T-helper 9 cell (primary cell): Measurements from ENCODE around the gene MBD2.
"Not testable (repeated sequence)": the region's sequence is repeated elsewhere in the genome, so short reads cannot be mapped to it uniquely, and the experiment has no call there.

Source experiments
- DNase-seq: peaks from one replicate; pipeline ENCODE4 v3.0.0-alpha.2; 2020

MBD2 gene

DNA sequence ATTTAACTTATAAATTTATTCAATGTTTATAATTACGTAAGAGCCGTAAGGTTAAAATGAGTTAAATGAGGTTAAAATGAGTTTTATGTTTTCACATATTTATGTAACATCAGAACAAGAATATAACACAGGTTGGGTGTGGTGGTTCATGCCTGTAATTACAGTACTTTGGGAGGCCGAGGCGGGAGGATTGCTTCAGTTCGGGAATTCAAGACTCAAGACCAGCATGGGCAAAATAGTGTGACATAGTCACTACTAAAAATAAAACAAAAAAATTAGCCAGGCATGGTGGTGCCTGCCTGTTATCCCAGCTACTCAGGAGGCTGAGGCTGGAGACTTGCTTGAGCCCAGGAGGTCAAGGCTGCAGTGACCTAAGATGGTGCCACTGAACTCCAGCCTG lies 9.3 kb upstream of the MBD2 start:
- no peak for DNase-seq

DNA sequence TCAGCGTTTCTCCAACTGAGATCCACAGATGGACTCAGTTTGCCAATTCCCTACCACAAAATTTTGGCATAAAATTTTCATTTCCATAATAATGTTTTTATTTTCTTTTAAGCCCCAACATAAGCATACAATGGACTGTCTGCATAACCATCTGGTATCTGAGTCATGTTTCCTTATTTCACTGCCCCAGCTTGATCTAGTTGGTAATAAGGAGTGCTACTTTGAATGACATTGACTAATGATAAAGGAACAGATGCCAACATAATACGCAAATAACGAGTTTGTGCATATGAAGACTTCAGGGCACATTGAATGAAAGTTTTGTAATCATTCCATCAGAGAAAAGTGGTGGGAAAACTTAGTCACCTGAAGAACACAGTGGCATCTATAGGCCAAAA lies 8.8 kb upstream of the MBD2 start:
- DNase-seq, result no peak

DNA sequence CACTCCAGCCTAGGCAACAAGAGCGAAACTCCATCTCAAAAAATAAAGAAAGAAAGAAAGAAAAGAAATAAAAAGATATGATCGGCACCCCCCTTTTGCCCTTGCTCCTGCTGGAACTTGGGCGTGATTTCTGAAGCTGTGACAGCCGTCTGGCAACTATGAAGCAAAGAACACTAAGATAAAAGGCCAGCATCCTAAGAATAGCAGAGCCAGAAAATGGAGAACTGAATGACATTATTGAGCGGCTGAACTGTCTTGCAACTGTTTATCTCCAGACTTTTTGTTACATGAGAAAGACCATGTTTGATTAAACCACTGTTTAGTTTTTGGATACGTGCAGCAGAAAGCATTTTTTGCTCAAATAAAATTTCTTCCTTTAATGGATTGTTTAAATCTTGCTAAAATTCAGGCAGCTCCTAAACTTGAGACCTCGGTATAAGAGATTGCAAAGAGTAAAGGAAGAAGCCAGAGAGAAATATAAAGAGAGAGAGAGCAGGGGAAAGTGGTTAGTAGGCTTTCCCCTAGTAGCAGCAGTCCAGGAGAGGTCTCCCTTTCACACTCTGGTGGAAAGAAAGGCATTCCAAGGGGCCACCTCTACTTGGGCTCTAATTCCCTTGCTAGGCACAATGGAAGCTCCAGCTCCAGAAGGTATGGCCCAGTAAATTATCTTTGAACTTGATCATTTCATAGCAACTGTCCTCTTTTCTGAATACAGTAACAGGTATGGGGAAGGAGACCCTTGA lies 8.2 kb upstream of the MBD2 start:
- DNase-seq, result no peak

DNA sequence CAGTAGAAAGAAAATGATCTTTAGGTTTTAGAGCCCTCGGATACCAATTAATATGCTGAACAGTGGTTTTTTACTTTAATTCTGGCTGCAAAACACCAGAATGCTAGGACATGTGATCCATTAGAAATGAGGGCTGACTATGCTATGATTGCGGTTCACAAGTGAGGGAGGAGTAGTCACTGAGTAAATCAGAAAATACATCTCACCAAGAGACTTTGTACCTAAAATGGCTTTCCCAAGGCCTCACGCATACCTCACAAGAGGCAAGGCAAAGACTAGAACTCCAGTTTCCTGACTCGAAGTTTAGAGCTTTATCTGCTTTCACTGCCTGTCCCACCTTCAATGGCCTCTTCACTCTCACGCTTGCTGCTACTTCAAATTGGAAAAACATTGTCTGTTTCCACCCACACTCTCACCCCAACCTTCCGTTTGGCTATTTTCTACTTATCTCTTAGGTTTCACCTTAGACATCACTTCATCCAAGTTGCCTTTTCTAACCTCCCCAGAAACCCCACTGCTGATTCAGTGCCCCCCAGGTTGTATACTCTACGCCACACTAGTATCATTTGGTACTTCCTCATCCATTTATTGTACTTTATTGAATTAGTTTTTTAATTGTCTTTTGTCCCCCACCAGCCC lies 5.1 kb upstream of the MBD2 start:
- DNase-seq, result no peak

DNA sequence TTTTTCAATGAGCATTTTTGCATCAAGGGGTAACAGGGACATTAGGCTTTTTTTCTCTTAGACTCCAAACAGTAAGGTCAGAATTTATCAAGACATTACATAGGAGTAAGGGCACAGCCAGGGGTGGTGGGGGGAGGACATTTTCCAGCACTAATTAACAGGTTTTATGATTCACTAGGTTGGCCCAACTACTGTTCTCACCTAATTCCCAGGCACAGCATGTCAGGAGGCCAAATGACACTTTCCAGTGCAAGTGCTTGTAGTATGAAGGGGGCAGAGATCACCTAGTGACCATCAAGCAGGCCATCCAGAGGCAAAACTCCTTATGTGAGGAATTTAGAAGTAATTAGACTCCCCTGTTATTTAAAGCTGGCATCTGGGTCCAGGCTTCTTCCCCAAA lies 3.9 kb upstream of the MBD2 start:
- DNase-seq, result no peak

DNA sequence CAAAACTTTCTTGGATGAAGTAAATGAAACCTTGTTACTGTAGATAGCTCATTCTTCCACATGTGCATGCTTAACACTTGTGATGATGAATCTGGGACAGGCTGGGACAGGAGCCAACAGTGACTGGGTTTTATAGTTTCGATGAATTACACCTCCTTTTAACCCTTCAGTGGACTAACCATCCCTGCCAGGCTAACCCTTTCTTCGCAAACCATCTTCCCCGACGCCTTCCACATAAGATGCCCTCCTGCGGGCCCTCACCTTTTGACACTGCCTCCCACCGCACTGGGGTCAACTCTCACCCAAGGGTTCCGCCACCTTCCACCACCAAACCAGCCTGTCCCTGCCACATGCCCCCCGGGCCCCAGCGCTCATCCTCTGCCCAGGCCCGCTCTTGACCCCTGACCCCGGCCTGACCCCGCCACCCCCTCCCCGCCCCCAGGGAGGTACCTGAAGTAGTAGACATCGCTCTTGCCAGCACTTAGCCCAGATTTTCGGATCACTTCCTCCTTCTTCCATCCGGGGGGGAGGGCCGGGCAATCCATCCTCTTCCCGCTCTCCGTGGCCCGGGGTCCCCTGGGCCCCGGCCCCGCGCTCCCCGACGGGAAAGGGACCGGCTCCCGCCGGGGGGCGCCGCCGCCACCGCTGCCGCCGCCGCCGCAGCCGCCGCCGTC lies 764 bp downstream of the MBD2 start:
- peak; percentile 31 for DNase-seq

DNA sequence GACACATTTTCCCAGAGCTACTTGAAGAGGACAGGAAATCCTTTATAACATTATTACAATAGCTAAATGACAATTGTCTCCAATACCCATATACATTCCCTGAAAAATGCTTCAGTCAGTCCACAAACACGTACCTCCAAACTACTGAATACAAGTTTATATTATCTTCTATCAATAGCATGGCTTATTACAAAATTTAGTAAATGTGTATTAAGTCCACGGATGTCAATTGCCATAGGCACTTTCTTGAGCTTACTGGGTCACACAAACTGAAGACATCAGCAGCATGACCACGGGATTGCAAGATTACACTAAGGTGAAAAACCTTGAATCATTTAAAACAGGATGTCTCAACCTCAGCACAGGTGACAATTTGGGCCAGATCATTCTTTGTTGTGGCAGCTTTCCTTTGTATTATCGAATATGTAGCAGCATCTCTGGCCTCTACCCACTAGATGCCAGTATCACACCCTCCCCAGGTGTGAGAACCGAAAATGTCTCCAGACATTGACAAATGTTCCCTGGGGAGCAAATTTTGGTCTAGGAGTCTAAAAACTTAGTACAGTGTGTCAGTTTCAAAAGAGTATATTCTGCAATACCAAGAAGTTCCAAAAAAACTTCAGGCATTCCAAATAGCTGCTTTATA lies 1.4 kb downstream of the MBD2 start:
- DNase-seq, result peak; percentile 35

DNA sequence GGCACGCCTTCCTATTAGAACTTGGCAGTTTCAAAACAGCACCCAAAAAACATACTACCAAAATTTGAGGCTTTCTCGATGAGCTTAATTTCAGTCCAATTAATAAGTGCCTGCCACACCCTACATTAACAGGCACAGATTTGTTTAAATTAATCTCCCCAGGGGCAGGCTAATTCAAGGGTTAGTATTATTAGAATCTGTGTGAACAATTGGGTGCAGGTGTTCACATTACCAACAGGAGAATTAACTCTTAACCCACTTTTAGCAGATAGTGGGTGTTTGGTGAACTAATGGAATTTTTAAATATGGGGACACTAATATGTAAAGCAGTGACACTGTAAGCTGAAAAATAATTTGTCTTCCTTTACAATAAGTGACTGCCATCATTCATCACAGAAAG lies 4.1 kb downstream of the MBD2 start:
- DNase-seq, result no peak

DNA sequence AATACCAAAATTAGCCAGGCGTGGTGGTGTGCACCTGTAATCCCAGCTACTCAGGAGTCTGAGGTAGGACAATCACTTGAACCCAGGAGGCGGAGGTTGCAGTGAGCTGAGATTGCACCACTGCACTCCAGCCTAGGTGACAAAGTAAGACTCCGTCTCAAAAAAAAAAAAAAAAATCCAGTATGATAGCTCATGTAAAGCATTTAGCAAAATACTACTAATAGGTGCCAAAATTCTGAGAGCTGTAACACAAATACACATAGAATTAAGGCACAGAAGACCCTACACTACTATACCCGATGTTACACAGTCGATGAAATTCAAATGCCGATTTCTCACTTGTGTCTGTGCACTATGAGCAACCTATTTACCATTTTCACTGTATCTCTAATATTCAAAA lies 5.7 kb downstream of the MBD2 start:
- DNase-seq, result not testable (repeated sequence)

DNA sequence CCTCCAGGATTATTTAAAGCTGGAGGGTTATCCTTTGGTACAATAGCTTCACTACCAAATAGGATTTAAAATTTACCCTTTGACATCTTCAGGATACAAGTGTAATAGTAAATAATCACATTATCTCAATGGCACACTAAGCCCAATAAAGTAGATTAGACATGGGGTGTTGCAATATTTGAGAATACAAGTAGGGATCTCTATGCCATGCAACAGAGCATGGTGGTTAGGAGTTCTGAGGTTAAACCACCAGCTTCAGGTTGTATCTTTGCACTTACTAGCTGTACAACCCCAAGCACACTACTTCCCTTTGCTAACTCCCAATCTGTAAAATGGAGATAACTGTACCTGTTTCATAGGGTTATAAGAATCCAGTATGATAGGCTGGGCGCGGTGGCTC lies 6.2 kb downstream of the MBD2 start:
- DNase-seq, result no peak

DNA sequence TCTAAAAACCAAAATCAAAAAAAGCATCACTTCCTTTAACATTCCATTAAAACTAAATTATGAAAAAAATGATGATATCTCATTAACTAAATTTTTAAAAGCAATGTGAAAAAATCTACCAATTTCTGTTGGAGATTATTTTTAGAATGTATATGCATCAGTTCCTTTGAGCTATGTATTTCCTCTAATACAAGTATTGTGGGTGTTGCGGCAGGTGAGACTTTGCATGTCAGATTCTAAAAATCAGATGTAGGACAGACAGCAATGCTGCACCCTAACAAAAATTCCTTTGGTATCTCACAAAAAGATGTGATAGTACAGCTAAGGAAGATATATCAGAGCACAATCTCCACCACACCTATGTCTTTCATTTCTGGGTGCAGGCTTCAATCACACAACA lies 6.8 kb downstream of the MBD2 start:
- DNase-seq, result no peak

DNA sequence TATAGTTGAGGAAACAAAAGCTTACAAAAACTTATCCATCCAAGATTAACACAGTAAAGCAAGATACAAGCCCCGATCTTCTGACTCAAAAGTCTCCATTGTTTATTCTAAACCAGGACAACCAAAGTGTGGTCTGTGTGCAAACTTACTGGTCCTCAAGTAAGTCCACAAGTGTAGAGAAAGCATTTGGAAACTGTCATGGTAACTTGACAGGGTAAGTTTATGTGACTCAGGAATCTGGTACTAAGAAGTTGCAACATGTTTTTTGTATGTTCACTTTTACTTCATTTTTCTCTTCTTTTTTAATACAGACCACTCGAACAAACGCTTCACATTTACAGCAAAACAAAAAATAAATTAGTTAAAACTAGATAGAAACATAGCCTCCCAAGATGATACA lies 9.4 kb downstream of the MBD2 start:
- DNase-seq, result no peak

DNA sequence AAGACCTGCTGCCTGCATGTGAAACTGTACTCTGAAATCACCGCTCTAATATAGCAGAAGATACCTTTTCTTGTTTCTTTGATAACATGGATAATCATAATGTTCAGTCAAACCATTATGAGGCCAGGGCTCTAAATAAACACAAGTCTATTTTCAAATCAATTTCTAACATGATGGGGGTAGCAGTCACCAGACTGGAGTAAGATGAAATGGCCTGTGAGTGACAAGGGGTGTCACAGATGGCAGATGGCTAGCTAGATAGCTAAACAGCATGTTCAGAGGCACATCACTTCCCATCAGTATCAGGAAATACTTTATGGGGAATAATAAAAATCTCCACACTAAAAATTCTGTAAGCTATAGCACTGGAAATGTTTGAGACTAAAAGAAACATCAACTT lies 14.0 kb downstream of the MBD2 start:
- DNase-seq, result no peak

DNA sequence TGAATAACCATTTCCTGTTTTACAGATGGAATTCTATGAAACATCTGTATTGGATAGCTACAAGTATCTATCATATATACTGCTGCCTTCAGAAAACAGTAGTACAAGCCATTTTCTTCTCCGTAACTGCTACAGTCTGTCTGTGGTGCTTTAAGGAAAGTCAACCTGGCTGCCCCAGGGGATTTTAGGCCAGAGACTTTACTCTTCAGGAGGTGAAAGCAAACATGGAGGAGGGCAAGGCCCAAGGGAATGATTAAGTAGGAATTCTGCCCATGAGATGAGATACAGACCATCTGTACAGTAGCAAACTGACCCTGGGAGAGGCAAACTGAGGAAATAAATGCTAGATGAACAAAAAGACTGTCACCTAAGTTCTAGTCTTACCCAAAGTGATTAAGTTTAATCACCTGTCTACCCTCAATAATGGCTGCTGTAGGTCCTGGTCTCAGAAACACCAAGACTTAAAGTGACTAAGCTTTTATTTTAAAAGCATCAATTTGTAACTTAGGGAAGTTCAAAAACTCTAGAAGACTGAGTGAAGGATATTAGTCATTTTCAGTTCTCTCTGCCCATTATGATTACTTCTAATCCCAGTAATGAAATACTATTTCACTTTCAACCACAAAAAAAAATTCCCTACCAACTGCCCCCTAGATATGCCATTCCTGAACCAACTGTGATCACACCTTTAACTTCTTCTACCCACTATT lies 14.8 kb downstream of the MBD2 start:
- no peak for DNase-seq

DNA sequence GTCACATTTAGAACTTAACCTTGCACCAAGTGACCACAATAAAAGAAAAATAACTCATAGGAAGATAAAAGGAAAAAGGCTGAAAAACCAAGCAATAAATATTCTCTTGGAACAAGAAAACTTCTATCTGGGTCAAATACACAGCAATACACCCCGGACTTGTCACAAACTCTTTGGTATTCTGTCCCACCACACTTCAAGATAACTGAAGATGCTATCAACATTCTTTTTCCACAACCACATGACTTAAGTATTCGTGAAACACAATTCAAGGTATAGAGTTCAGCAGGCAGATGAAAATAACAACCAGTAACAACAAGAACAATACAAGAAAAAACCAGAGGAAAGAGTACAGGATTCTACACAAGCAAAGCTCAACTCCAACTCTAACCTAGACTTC lies 18.0 kb downstream of the MBD2 start:
- no peak for DNase-seq

DNA sequence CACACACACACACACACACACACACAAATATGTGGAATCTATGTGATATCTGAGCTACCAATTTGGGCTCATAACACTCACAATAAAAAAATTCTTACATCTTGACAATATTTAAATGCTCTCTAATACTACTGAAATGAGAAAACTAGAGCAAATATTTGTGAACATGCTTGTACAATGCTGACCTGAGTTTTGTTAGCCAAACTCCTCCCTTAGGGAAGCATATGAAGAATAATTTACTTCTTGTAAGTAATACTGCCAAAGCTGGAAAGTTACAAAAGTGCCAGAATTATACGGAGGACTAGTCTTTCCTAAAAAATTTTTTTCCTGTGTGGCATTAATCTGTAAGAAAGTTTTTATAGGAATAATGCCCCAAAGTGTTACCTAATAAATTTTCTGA lies 18.5 kb downstream of the MBD2 start:
- no peak for DNase-seq

DNA sequence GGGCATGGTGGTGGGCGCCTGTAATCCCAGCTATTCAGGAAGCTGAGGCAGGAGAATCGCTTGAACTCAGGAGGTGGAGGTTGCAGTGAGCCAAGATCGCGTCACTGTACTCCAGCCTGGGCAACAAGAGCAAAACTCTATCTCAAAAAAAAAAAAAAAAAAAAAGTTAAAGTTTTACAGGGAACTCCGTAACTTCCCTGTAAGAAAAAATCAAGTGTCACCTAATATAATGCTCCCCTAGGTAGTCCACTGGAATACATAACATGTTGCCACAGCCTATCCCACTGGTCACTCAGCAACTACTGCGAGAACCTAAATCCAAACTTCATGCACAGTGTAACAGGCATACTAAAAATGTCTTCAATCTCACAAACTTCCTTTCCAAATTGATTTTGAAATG lies 19.0 kb downstream of the MBD2 start:
- not testable (repeated sequence) for DNase-seq

DNA sequence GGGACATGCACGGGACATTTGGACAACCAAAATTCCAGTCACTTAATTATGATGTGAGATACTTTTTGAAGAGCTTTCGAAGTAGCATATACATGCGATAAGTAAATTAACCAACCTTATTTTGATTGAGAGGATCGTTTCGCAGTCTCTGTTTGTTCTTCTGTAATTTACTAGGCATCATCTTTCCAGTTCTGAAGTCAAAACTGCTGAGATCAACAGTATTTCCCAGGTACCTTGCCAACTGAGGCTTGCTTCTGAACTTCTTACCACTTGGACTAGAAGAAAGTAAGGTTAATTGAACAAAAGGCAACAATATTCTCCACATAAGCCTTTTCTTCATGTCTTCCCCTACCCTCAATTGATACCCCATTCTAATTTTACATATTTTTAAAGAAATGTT lies 19.6 kb downstream of the MBD2 start:
- no peak for DNase-seq

DNA sequence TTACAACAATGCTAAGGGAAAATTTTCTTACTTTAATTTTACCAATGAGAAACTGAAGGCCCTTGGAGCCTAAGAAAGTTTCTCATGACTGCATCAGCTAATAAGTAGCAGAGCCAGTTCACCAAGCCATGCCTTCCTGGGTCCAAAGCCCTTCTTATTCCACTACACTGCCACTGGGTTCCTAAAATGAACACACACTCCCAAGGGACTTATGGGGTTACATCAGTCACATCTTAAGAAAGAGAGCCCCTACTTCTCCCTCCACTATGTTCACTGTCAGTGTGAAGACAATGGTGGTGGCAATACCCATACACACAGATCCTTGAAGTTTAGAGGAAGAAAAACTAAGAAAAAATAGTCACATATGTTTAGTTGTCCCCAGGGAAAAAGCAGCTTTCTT lies 20.6 kb downstream of the MBD2 start:
- no peak for DNase-seq

DNA sequence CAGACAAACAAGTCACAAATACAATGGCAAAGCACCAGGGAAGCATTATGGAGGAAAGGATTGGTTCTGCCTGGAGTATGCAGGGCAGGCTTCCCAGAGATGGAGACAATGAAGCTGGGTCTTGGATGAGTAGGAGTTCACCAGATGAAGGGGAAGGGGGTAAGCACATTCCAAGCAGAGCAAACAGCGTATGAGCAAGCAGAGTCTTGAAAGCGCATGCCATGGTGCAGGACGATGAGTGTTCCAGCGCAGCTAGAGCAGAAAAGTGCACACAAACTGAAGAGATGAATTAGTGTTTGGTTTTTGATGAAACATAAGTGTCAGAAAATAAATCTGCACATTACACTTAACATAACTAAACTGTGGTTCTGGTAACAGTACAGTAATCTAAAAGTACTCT lies 21.6 kb downstream of the MBD2 start:
- no peak for DNase-seq

DNA sequence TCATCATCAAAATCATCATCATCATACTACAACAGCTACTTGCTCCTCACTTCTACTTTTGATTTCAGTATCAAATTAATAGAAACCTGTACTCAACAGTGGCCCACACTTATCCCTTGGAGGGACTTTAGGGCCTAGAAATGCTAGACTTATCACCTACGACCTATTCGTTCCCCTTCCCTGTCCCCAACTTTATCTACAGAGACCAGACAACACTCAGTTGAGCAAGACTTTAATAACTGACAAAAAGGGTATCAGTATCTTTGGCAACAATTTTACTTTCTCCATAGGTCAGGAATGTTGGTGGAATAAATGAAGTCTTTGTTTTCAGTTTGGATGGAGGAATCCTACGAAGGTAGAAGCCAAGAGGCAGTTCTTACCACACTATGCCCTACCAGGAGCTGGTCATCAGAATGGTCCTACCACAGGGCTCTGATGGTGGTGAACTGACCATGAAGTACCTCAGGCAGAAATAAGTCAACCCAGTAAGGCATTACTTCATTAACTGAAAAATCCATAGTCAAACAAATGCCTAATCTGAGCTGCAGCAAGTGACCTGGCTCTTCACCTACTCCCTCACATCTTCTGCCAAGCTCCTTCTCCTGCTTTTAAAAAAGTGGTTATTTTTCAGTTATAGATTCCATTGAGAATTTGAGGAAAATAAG lies 26.6 kb downstream of the MBD2 start:
- DNase-seq, result no peak

DNA sequence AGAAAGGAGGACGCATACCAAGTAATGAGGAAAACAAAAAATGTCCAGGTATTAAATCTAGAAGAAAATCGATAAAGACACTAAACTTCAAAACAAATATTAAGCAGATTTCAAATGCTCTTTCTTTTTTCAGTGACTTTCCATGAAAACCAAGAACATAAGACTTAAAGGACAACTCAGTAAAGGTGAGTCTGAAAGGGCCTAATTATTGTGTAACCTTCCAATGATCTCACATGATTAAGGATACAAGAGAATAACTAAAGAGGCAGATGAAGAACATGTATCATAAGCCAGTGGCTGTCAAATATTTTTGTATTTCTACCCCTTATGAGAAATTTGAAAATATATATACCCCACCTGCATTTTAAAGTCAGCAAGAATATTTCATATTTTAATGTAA lies 30.7 kb downstream of the MBD2 start:
- no peak for DNase-seq

DNA sequence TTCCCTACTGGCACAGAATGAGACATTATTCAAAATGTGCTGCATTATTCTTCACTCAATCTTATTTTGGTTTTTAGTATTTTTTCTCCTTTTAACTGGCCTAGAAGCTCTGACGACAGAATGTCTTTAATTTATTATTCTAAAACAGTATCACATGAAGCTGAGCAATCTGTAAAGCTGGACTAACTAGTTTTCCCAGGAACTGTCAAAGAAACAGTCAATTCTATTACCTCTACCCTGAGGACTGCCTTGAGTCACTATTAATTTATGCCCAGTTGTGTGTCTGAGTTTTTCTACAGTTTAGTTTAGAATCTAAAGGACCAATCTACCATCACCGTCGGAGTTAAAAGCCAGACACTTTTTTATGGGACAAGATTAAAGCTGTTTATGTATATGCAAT lies 31.6 kb downstream of the MBD2 start:
- DNase-seq, result no peak
